GM21723 (cell line): ENCODE results near the gene TC2N.
"Not testable (repeated sequence)": the region's sequence is repeated elsewhere in the genome, so short reads cannot be mapped to it uniquely, and the experiment has no call there.

ENCODE experiments used
- ATAC-seq: cut with Tn5 transposase; IDR thresholded peaks from one replicate; pipeline ENCODE4 v1.9.1; 2021; ENCODE audit warnings: mild to moderate bottlenecking, moderate library complexity; ENCODE audit not compliant: unreplicated experiment

TC2N gene

GRCh38 chr14:91755570-91756295 is 111.6 kb downstream of the TC2N start:
- no peak for ATAC-seq

GRCh38 chr14:91754819-91755218 is 112.5 kb downstream of the TC2N start:
- no peak for ATAC-seq

- no peak for ATAC-seq
Observed at GRCh38 chr14:91754185-91754584, 113.2 kb downstream of the TC2N start.

DNA sequence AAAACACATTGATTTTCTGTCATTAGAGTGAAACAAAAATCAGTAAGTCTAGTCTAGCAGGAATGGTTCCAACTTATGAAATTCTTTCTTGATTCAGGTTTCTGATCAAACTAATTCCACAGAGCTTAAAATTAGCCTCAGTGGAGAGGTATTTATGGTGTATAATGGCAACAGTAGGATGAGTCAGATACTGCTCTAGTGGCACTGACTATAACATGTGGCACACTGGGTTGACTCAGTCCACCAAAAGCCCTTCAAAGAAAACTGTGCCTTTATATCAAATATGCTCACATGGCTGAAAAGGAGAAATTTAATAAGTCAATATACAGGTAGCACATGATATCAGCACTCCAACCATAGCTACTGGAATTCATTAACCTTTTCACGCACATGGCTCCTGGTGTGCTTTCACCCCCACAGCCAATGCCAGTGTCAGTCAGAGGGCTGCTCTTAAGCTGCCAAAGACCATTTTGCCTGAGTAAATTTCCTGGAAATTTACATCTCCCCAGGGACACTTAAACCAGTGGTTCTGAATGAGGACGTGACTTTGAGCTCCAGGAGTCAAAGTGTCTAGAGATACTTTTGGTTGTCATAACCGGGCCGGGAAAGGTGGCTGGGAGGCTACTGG is 113.7 kb downstream of the TC2N start:
- ATAC-seq = no peak

- no peak for ATAC-seq
Observed at GRCh38 chr14:91752961-91753360, 114.4 kb downstream of the TC2N start.

- ATAC-seq = no peak
Observed at GRCh38 chr14:91751719-91752118, 115.6 kb downstream of the TC2N start.

GRCh38 chr14:91750634-91751198 is 116.6 kb downstream of the TC2N start:
- ATAC-seq = no peak

DNA sequence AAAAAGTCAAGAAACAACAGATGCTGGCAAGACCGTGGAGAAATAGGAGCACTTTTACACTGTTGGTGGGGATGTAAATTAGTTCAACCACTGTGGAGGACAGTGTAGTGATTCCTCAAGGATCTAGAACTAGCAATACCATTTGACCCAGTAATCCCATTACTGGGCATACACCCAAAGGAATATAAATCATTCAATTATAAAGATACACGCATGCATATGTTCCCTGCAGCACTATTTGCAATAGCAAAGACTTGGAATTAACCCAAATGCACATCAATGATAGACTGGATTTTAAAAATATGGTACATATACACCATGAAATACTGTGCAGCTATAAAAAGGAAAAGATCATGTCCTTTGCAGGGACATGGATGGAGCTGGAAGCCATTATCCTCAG is 117.5 kb downstream of the TC2N start:
- no peak for ATAC-seq

DNA sequence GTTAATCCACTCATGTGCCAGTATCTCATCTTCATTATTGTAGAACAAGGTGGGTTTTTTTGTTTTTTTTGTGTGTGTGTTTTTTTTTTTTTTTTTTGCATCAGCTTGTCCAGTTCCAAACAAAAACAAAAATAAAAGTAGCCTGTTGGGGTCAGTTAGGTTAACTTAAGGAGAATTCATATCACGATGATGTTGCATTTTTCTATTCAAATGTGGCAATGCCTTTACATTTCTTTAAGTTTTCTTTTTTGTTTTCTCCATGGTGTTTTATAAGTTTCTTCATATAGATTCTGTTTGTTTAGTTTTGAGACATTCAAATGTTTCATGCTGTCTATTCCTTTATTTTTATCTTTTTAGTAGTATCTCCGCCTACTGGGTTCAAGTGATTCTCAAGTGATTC is 119.3 kb downstream of the TC2N start:
- no peak for ATAC-seq

DNA sequence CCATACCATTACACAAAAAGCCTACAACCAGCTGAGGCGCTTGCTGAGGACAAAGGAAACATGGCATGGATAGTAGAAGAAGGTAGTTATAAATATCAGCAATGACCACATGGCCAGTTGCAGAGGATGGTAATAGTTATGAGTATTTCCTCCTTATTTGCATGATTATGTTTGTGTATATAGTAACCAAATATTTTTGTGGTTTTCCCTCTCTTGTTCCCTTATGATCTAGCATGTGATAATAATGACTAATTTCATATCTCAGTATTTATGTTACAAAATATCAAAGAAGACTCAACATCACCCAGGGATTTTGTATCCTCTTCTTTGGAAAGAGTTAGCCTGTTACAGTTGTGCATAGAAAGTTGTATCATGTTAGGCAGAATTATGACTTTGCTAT is 122.0 kb downstream of the TC2N start:
- ATAC-seq = no peak

GRCh38 chr14:91744068-91744480 is 123.3 kb downstream of the TC2N start:
- ATAC-seq = no peak

- ATAC-seq = no peak
Observed at GRCh38 chr14:91743305-91743653, 124.1 kb downstream of the TC2N start.

GRCh38 chr14:91742621-91743304 is 124.6 kb downstream of the TC2N start:
- ATAC-seq = no peak

DNA sequence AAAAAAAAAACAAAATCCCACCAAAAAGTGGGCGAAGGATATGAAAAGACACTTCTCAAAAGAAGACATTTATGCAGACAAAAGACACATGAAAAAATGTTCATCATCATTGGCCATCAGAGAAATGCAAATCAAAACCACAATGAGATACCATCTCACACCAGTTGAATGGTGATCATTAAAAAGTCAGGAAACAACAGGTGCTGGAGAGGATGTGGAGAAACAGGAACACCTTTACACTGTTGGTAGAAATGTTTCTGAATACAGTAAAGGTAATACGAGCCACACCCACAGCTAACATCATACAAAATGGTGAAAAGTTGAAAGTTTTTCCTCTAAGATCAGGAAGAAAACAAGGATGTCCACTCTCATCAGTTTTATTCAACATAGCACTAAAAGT is 127.5 kb downstream of the TC2N start:
- not testable (repeated sequence) for ATAC-seq

DNA sequence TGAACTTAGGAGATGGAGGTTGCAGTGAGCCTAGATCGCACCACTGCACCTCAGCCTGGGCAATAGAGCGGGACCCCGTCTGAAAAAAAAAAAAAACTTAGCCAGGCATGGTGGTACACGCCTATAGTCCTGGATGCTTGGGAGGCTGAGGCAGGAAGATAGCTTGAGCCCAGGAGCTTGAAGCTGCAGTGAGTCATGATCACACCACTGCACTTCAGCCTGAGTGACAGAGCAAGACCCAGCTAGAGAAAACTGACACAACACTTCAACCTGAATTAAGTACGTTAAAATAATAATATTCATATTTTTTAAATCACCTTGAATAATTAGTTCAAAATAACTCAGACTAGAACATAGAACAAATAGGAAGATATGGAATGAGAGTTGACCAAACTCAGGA is 129.7 kb downstream of the TC2N start:
- no peak for ATAC-seq

- ATAC-seq = no peak
Observed at GRCh38 chr14:91732859-91733477, 134.4 kb downstream of the TC2N start.

- ATAC-seq = no peak
Observed at GRCh38 chr14:91732439-91732838, 134.9 kb downstream of the TC2N start.

GRCh38 chr14:91731986-91732385 is 135.3 kb downstream of the TC2N start, which contains the start of gene CATSPERB:
CATSPERB (minus strand) TSS chr14:91732086; CDS start chr14:91729479, 2,607 bp downstream.
- ATAC-seq = no peak

DNA sequence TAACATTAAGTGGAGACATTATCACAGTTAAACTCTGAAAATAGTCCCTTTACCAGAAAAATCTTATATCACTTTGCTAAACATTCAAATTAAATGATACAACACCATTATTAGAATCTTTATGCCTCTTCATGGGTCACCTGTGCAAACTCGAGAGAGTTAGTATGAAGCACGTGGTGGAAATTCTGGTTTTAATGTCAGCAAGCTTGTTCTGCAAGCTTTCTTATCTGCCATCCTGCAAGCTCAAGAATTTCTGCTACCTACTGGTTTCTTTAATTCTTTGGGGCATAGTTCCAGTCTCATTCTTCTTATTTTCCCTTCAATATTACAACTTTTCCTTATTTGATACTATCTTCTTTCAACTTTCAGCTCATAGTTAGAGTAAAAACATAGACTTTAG is 136.3 kb downstream of the TC2N start:
- no peak for ATAC-seq

DNA sequence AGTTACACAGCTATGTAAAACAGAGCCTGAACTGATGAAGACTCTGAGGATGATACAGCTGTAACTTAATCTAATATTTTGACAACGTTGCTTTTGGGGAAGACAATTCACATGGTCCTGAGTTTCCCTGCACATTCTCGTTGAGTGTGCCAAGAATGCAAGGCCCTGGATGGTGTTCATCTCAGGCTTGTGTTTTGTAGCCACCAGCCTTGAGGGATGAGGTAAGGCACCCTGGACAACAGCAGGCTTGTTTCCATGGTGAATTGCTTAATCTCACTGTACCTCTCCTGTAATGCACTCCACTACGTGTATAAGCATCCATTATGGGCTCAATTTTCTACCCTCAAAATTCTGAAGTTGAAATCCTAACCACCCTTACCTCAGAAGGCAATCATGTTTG is 137.6 kb downstream of the TC2N start:
- ATAC-seq = no peak
